H1 (cell line): ENCODE results near the gene CCDC33. TPM values are rescaled to one million over a fixed set of nuclear protein-coding genes. Genes with fewer than 3 reads are reported as not detected.

Experiments
- CTCF ChIA-PET: fragments of 300-600 bp; sonication (Branson Sonifier 250); formaldehyde crosslinking; loops from one replicate; lab custom pipeline; 2021; ENCODE audit not compliant: partially characterized antibody; lab: Charles Lee
- POLR2A ChIA-PET: fragments of 300-600 bp; sonication (Branson Sonifier 250); formaldehyde crosslinking; loops from one replicate; lab custom pipeline; 2021; ENCODE audit warnings: inconsistent platforms; ENCODE audit not compliant: partially characterized antibody; lab: Charles Lee
- DNase-seq, 2 experiments: peaks; one replicate each; pipeline versions ENCODE4 v3.0.0 to v3.0.0-alpha.2; 2010 to 2022; ENCODE audit warnings: low spot score in 2 of 2, low read depth in 1 of 2, mixed read lengths in 1 of 2
- FAIRE-seq: peaks from 2 replicates; lab custom pipeline; 2011; peaks lifted over from hg19 to GRCh38; lab: Jason Lieb, UNC
- H2AFZ ChIP-seq: 2 replicates; pipeline ENCODE4 v1.8.1; 2012; ENCODE audit warnings: low read length, inconsistent platforms
- H2AK5ac ChIP-seq: 2 replicates; pipeline ENCODE4 v1.6.1; 2013; ENCODE audit warnings: low read depth, low read length
- H2BK120ac ChIP-seq: replicated peaks from 2 replicates; pipeline ENCODE3; 2013; ENCODE audit warnings: low read depth, low read length, inconsistent platforms
- H2BK12ac ChIP-seq: 2 replicates; pipeline ENCODE4 v1.6.1; 2013; ENCODE audit warnings: low read depth, low read length
- H2BK15ac ChIP-seq: 2 replicates; pipeline ENCODE4 v1.6.1; 2013; ENCODE audit warnings: low read length
- H2BK20ac ChIP-seq: 2 replicates; pipeline ENCODE4 v1.6.1; 2013; ENCODE audit warnings: low read length
- H2BK5ac ChIP-seq: 2 replicates; pipeline ENCODE4 v1.6.1; 2013; ENCODE audit warnings: low read depth, low read length
- H3K14ac ChIP-seq: 2 replicates; pipeline ENCODE4 v1.6.1; 2013; ENCODE audit warnings: inconsistent platforms; ENCODE audit not compliant: insufficient read length
- H3K18ac ChIP-seq: 2 replicates; pipeline ENCODE4 v1.6.1; 2013; ENCODE audit warnings: low read length; ENCODE audit errors: extremely low read depth
- H3K23ac ChIP-seq: 2 replicates; pipeline ENCODE4 v1.6.1; 2013; ENCODE audit warnings: inconsistent platforms; ENCODE audit not compliant: insufficient read length
- H3K23me2 ChIP-seq: 2 replicates; pipeline ENCODE4 v1.6.1; 2013; ENCODE audit warnings: low read depth, low read length
- H3K27ac ChIP-seq: 2 replicates; pipeline ENCODE4 v1.6.1; 2011; ENCODE audit warnings: low read depth, low read length, inconsistent platforms
- H3K27me3 ChIP-seq, 4 experiments: replicated peaks in 1 of 4; 1 replicate in 1 of 4; 2 replicates in 3 of 4; pipeline versions ENCODE4 v1.6.1 to v1.8.1; 2011 to 2013; ENCODE audit warnings: low read length in 3 of 4, mild to moderate bottlenecking in 3 of 4, inconsistent platforms in 2 of 4, mixed read lengths in 2 of 4, moderate library complexity in 1 of 4; ENCODE audit not compliant: control insufficient read depth in 3 of 4, insufficient read depth in 3 of 4; ENCODE audit errors: extremely low read depth in 1 of 4
- H3K36me3 ChIP-seq, 4 experiments: 2 replicates each; pipeline versions ENCODE4 v1.6.1 to v1.8.1; 2011 to 2013; ENCODE audit warnings: mild to moderate bottlenecking in 4 of 4, low read length in 3 of 4, moderate library complexity in 2 of 4, control low read depth in 1 of 4, inconsistent platforms in 1 of 4; ENCODE audit not compliant: insufficient read depth in 4 of 4, control insufficient read depth in 2 of 4
- H3K4ac ChIP-seq: replicated peaks from 2 replicates; pipeline ENCODE3; 2013; ENCODE audit warnings: low read length, low read depth, mixed read lengths, inconsistent platforms; ENCODE audit not compliant: insufficient read length
- H3K4me1 ChIP-seq, 4 experiments: replicated peaks in 1 of 4; 1 replicate in 1 of 4; 2 replicates in 3 of 4; pipeline versions ENCODE4 v1.6.1 to v1.8.1; 2011 to 2013; ENCODE audit warnings: low read length in 3 of 4, inconsistent platforms in 2 of 4, mixed read lengths in 1 of 4; ENCODE audit not compliant: insufficient read depth in 4 of 4, control insufficient read depth in 3 of 4
- H3K4me2 ChIP-seq, 2 experiments: 2 replicates each; pipeline versions ENCODE4 v1.6.1 to v1.8.1; 2011 to 2013; ENCODE audit warnings: low read depth in 2 of 2, low read length in 2 of 2, control low read depth in 1 of 2, inconsistent platforms in 1 of 2, mild to moderate bottlenecking in 1 of 2; ENCODE audit not compliant: insufficient read depth in 1 of 2
- H3K4me3 ChIP-seq, 4 experiments: fragments of 200-600, 300-600 bp in 1 of 4; sonication (generic), shearing (Covaris generic), sonication (Bioruptor Twin) in 1 of 4; 2 replicates each; pipeline versions ENCODE4 v1.5.1 to v1.8.1; 2011 to 2016; ENCODE audit warnings: low read length in 4 of 4, low read depth in 3 of 4, control low read depth in 2 of 4, inconsistent platforms in 2 of 4, mild to moderate bottlenecking in 2 of 4, mixed read lengths in 1 of 4, moderate library complexity in 1 of 4; ENCODE audit not compliant: insufficient read depth in 2 of 4; ENCODE audit errors: extremely low read depth in 1 of 4
- H3K56ac ChIP-seq: replicated peaks from 2 replicates; pipeline ENCODE3; 2013; ENCODE audit warnings: low read depth, mild to moderate bottlenecking, mixed read lengths, low read length, inconsistent platforms; ENCODE audit not compliant: insufficient read length
- H3K79me1 ChIP-seq: 2 replicates; pipeline ENCODE4 v1.6.1; 2013; ENCODE audit warnings: low read depth, low read length, control low read depth
- H3K79me2 ChIP-seq, 2 experiments: 2 replicates each; pipeline versions ENCODE4 v1.6.1 to v1.8.1; 2012 to 2013; ENCODE audit warnings: low read length in 2 of 2, mild to moderate bottlenecking in 2 of 2, inconsistent platforms in 1 of 2; ENCODE audit not compliant: insufficient read depth in 2 of 2, control insufficient read depth in 1 of 2
- H3K9ac ChIP-seq, 4 experiments: replicated peaks in 1 of 4; 1 replicate in 1 of 4; 2 replicates in 3 of 4; pipeline versions ENCODE4 v1.6.1 to v1.8.1; 2011 to 2013; ENCODE audit warnings: low read depth in 3 of 4, low read length in 3 of 4, control low read depth in 2 of 4, mild to moderate bottlenecking in 2 of 4, moderate library complexity in 2 of 4, inconsistent platforms in 1 of 4; ENCODE audit errors: extremely low read depth in 1 of 4
- H3K9me3 ChIP-seq, 2 experiments: 2 replicates each; pipeline versions ENCODE4 v1.6.1 to v1.8.1; 2012 to 2013; ENCODE audit warnings: mild to moderate bottlenecking in 2 of 2, moderate library complexity in 2 of 2, control low read depth in 1 of 2, inconsistent platforms in 1 of 2, low read depth in 1 of 2, low read length in 1 of 2, mixed read lengths in 1 of 2; ENCODE audit not compliant: insufficient read depth in 2 of 2
- H4K20me1 ChIP-seq, 2 experiments: replicated peaks in 1 of 2; 2 replicates each; pipeline versions ENCODE3 to v1.8.1; 2011 to 2013; ENCODE audit warnings: inconsistent platforms in 2 of 2, low read length in 2 of 2, mild to moderate bottlenecking in 1 of 2; ENCODE audit not compliant: insufficient read depth in 2 of 2, control insufficient read depth in 1 of 2
- H4K5ac ChIP-seq: 2 replicates; pipeline ENCODE4 v1.6.1; 2013; ENCODE audit warnings: low read length, low read depth, mixed read lengths, inconsistent platforms; ENCODE audit not compliant: insufficient read length
- H4K8ac ChIP-seq: 2 replicates; pipeline ENCODE4 v1.8.0; 2013; ENCODE audit warnings: mild to moderate bottlenecking, moderate library complexity, low read length, inconsistent platforms; ENCODE audit not compliant: insufficient read depth; ENCODE audit errors: extremely low read depth
- H4K91ac ChIP-seq: replicated peaks from 2 replicates; pipeline ENCODE3; 2013; ENCODE audit warnings: low read length, mixed read lengths, inconsistent platforms; ENCODE audit not compliant: insufficient read length
- ASH2L ChIP-seq: fragments of 200-600, 300-600 bp; sonication (generic); IDR thresholded peaks from one replicate; pipeline ENCODE4 v1.7.1; 2017; ENCODE audit warnings: low read length
- EZH2 ChIP-seq: fragments of 200-600 bp; sonication (generic); IDR thresholded peaks from 2 replicates; pipeline ENCODE4 v1.7.1; 2012; ENCODE audit warnings: low read depth, mild to moderate bottlenecking, moderate library complexity, low read length, inconsistent platforms; ENCODE audit not compliant: severe bottlenecking
- GTF2F1 ChIP-seq: IDR thresholded peaks from 2 replicates; pipeline ENCODE4 v1.6.1; 2012; ENCODE audit warnings: low read depth, low read length, improper control_type of control experiment, borderline replicate concordance
- HDAC2 ChIP-seq, 2 experiments: fragments of 300-600 bp in 1 of 2; sonication (generic) in 1 of 2; IDR thresholded peaks; 2 replicates each; pipeline ENCODE4 v1.6.1; 2011 to 2012; ENCODE audit warnings: low read depth in 2 of 2, low read length in 2 of 2, mild to moderate bottlenecking in 2 of 2, moderate library complexity in 2 of 2, borderline replicate concordance in 1 of 2, inconsistent platforms in 1 of 2
- JUN ChIP-seq: IDR thresholded peaks from 2 replicates; pipeline ENCODE4 v1.6.1; 2011; ENCODE audit warnings: low read depth, mild to moderate bottlenecking, improper control_type of control experiment, low read length
- RAD21 ChIP-seq, 2 experiments: IDR thresholded peaks in 1 of 2; conservative IDR thresholded peaks in 1 of 2; 2 replicates each; pipeline ENCODE4 v1.6.1; 2011; ENCODE audit warnings: low read depth in 2 of 2, low read length in 2 of 2, improper control_type of control experiment in 1 of 2, inconsistent platforms in 1 of 2, mild to moderate bottlenecking in 1 of 2, moderate library complexity in 1 of 2
- RXRA ChIP-seq: IDR thresholded peaks from 2 replicates; pipeline ENCODE4 v1.6.1; 2011; ENCODE audit warnings: low read depth, mild to moderate bottlenecking, low read length, moderate library complexity; ENCODE audit not compliant: insufficient read depth
- SIN3A ChIP-seq, 2 experiments: IDR thresholded peaks in 1 of 2; conservative IDR thresholded peaks in 1 of 2; 2 replicates each; pipeline ENCODE4 v1.6.1; 2011 to 2012; ENCODE audit warnings: low read length in 2 of 2, improper control_type of control experiment in 1 of 2, low read depth in 1 of 2, mild to moderate bottlenecking in 1 of 2
- WGBS, 2 experiments: shearing (Covaris generic) in 1 of 2; methylation state at CpG; one replicate each; pipeline versions ENCODE4 v1.1.6 to v1.1.7; 2013 to 2015; ENCODE audit warnings: low lambda C conversion rate in 2 of 2, mixed read lengths in 2 of 2, inconsistent platforms in 1 of 2, low coverage in 1 of 2, missing lambda C conversion rate in 1 of 2; ENCODE audit not compliant: insufficient replicate concordance in 2 of 2, insufficient coverage in 1 of 2, insufficient read length in 1 of 2; ENCODE audit errors: extremely low coverage in 1 of 2, missing lambda C conversion rate in 1 of 2; 5-methylcytosine and 5-hydroxymethylcytosine counted together
- polyA plus RNA-seq, 7 experiments: library from polyadenylated mRNA; depleted of rRNA in 3 of 7; stranded (reverse) in 5 of 7; unstranded in 2 of 7; fragments of >200 nt in 5 of 7; fragments of 200-250 nt in 2 of 7; gene quantifications; 1 replicate in 5 of 7; 2 replicates in 1 of 7; 4 replicates in 1 of 7; pipeline versions ENCODE4 v1.2.1 to v1.2.3, GENCODE V29; 2011 to 2013; ENCODE audit warnings: missing spikeins in 2 of 7, mixed read lengths in 2 of 7
- total RNA-seq: library from RNA; stranded (reverse); fragmentation: NEBNext Ultra II Directional; extraction: Animal tissue kit (Norgen Biotek cat#: 25700); gene quantifications from 2 replicates; pipeline ENCODE4 v1.2.1, GENCODE V29; 2021
- TF ChIP-seq, protein P1 (sequence below): IDR thresholded peaks from 2 replicates; pipeline ENCODE4 v1.6.1; 2012; ENCODE audit warnings: inconsistent platforms

The CCDC33 gene
- total and polyA plus RNA-seq, 2 of the 8 experiments (the other 6 are each of a cell fraction or from before 2014, with no cell fraction given), result 2.0 to 2.7 TPM

DNA sequence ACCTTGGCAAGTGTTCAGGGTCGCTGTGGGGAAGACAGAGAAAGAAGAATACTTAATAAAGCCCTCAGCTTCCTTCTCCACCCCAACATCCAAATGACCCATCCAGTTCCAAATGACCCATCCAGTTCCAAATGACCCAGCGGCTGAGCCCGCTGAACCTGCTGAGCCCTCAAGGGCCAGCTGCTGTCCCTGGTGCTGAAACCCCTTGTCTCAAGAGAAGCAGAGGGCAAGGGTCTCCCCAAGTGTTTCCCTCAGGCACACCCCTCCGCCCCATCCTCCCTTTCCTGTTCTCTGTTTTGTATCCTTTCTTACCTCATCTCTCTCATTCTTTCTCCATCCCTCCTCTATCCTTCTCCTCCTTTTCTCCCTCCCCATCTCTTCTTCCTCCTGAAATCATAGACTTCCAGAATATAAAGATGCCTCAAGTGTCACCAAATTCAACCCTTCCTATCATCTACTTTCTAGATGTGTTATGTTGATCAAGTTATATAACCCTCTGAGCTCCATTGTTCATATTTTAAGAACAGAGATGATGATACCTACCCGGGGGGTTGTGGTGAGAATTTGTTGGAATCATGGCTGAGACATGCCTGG lies 29.0 kb downstream of the CCDC33 start:
- Histone ChIP-seq H2BK15ac (no peak overlapping the region), H4K91ac (no peak overlapping the region), H2AK5ac (no peak overlapping the region), H3K4me1 (peaks cover 7 to 15% (median 9%) of the 10 kb centered on the region in 4 experiments), H3K4me3 (no peak overlapping the region), H2BK120ac (no peak overlapping the region), H3K23me2 (no peaks in the 10 kb centered on the region), H3K9ac (no peak overlapping the region), H3K4ac (no peak overlapping the region), H3K18ac (no peak overlapping the region), H3K23ac (no peak overlapping the region), H3K4me2 (no peak overlapping the region), H3K27me3 (peaks cover 0 to 8% (median 0%) of the 10 kb centered on the region in 4 experiments; a peak in 1 of 7 replicates), H3K56ac (no peak overlapping the region), H3K27ac (no peak overlapping the region), H4K8ac (no peak overlapping the region), H2AFZ (no peak overlapping the region), H2BK5ac (no peak overlapping the region), H3K9me3 (no peaks in the 10 kb centered on the region), H3K79me2 (no peaks in the 10 kb centered on the region), H3K36me3 (no peaks in the 10 kb centered on the region), H2BK20ac (no peak overlapping the region), H2BK12ac (no peak overlapping the region), H4K5ac (no peak overlapping the region), H4K20me1 (peaks cover 0 to 5% of the 10 kb centered on the region in 2 experiments), H3K14ac (no peak overlapping the region), H3K79me1 (no peaks in the 10 kb centered on the region)
- CTCF ChIA-PET, result interaction anchor here (0.7 to 12.1 kb wide), 12 partner anchors 10 to 66 kb away, joined by 3 to 87 read pairs (median 6); no protein-coding TSS in a partner anchor
- FAIRE-seq, result peak; percentile 90
- POLR2A ChIA-PET, result interaction anchor here (0.9 to 2.3 kb wide), 4 partner anchors 10 to 41 kb away, joined by 3 to 8 read pairs (median 6); no protein-coding TSS in a partner anchor
- DNase-seq, result peak; percentile 27 to 87
- WGBS, 2 experiments, result 37% methylated on average over 5 of the region's 5 CpGs; no CpG with 5 or more reads in 1 of the 2 experiments
- TF ChIP-seq RAD21 (IDR thresholded peaks at IDR 0.05 in 1 of 2, conservative IDR thresholded peaks at IDR 0.05 in 1 of 2; ENCODE audit: low read depth in 2 of 2, low read length in 2 of 2) (peak in 1 of 2 experiments; percentile 9; a peak in 1 of 4 replicates), SIN3A (conservative IDR thresholded peaks at IDR 0.05 in 1 of 2, IDR thresholded peaks at IDR 0.05 in 1 of 2; ENCODE audit: low read depth in 1 of 2, low read length in 2 of 2) (peak; percentile 50 to 93; a peak in 2 of 4 replicates), EZH2 (no peak), JUN (no peak), ASH2L (no peak), GTF2F1 (no peak), HDAC2 (IDR thresholded peaks at IDR 0.05; ENCODE audit: borderline replicate concordance in 1 of 2, low read depth in 2 of 2, low read length in 2 of 2) (peak; percentile 27 to 36; a peak in 1 of 4 replicates), RXRA (no peak)
- TF ChIP-seq, protein P1, sequence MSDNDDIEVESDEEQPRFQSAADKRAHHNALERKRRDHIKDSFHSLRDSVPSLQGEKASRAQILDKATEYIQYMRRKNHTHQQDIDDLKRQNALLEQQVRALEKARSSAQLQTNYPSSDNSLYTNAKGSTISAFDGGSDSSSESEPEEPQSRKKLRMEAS, result 0 out of 2 replicates have a peak, but pooled peaks have one; percentile 16
